ENCODE measurements around the gene PM20D1.

PM20D1 gene, protein sequence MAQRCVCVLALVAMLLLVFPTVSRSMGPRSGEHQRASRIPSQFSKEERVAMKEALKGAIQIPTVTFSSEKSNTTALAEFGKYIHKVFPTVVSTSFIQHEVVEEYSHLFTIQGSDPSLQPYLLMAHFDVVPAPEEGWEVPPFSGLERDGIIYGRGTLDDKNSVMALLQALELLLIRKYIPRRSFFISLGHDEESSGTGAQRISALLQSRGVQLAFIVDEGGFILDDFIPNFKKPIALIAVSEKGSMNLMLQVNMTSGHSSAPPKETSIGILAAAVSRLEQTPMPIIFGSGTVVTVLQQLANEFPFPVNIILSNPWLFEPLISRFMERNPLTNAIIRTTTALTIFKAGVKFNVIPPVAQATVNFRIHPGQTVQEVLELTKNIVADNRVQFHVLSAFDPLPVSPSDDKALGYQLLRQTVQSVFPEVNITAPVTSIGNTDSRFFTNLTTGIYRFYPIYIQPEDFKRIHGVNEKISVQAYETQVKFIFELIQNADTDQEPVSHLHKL

DNA sequence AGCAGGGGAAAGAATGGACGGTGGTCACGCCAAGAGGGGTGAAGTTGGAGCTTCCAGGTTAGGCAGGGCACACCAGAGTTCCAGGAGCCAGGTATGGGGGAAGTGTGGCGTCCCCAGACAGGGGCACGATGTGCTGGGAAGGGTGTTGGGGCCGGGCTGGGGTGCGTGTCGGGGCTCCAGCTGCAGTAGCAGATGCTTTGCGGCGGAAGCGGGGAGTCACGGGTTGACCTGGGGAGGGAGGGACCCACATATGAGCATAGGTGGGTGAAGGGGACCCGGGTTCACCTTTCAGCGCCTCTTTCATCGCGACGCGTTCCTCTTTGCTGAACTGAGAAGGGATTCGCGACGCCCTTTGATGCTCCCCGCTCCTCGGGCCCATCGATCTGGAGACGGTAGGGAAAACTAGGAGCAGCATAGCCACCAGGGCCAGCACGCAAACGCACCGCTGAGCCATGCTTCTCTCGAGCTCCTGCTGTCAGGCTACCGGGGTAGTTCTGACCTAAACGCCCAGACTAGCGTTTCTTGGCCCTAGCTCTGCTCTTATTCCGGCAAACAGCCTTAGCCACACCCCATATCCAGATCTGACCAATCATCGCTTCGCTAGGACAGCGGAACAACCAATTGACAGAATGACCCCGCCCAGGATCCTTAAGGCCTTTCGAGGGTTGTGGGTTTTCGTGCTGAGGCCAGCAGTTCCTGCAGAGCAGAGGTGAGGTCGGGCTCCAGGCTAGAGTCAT is at the start of gene PM20D1:
Gene PM20D1 (minus strand): TSS at position 514 of the 737 bp plus-strand sequence. CDS start 60 bp downstream, at position 454.
- TF ChIP-seq GATA3 (IDR thresholded peaks at IDR 0.05; ENCODE audit: low read depth, low read length) (no peak), GATA2 (IDR thresholded peaks at IDR 0.05; ENCODE audit: low read depth, low read length) (no peak)

DNA sequence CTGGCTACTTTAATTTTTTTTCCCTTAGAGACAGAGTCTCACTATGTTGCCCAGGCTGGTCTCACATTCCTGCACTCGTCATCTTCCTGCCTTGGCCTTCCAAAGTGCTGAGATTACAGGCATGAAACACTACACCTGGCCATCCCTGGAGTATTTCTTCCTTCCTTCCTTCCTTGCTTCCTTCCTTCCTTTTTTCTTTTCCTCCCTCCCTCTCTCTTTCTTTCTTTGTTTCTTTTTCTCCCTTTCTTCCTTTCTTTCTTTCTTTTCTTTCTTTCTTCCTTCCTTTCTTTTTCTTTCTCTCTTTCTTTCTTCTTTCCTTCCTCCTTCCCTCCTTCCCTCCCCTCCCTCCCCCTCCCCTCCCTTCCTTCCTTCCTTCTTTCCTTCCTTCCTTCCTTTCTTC is 46.4 kb upstream of the PM20D1 start:
- TF ChIP-seq GATA3 (IDR thresholded peaks at IDR 0.05; ENCODE audit: low read depth, low read length), result no peak
- no peak for TF ChIP-seq GATA2 (IDR thresholded peaks at IDR 0.05; ENCODE audit: low read depth, low read length)

DNA sequence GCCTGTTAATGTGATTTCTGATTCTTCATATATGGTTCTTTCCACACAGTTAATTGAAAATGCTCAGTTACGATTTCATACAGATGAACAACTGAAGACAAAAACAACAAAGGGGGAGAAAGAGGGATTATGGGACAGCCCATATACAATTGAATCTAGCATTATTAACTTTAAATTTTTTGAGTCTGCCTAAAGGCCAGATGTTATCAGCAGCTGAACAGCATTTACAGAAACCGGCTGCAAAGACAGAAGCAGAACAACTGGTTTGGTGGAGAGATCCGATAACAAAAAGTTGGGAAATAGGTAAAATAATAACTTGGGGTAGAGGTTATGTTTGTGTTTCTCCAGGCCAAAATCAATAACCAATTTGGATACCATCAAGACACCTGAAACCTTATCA is 44.2 kb upstream of the PM20D1 start:
- TF ChIP-seq GATA3 (IDR thresholded peaks at IDR 0.05; ENCODE audit: low read depth, low read length) (peak; percentile 83), GATA2 (IDR thresholded peaks at IDR 0.05; ENCODE audit: low read depth, low read length) (peak; percentile 78)

DNA sequence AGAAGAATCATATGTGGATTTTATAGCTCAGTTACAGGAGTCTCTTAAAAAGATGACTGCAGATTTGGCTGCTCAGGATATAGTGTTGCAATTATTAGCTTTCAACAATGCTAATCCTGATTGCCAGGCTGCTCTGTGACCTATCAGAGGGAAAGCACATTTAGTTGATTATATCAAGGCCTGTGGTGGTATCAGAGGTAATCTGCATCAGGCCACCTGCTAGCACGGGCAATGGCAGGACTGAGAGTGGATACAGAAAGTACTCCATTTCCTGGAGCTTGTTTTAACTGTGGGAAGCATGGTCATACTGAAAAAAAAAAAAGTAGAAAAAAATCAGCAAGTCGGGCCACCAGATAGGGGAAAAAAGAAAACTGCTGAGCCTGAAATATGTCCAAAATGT is 42.2 kb upstream of the PM20D1 start:
- peak; percentile 92 for TF ChIP-seq GATA3 (IDR thresholded peaks at IDR 0.05; ENCODE audit: low read depth, low read length)
- peak; percentile 93 for TF ChIP-seq GATA2 (IDR thresholded peaks at IDR 0.05; ENCODE audit: low read depth, low read length)

DNA sequence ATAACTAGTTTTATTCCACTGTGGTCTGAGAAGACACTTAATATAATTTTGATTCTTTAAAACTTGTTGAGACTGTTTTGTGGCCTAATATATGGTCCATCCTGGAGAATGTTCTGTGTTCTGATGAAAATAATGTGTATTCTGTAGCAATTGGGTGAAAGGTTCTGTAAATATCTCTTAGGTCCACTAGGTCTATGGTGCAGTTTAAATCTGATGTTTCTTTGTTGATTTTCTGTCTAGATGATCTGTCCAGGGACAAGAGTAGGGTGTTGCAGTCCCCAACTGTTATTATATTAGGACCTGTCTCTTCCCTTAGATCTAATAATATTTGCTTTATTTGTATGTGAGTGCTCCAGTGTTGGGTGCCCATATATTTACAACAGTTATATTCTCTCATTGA is 33.9 kb upstream of the PM20D1 start:
- TF ChIP-seq GATA3 (IDR thresholded peaks at IDR 0.05; ENCODE audit: low read depth, low read length) (no peak), GATA2 (IDR thresholded peaks at IDR 0.05; ENCODE audit: low read depth, low read length) (no peak)

DNA sequence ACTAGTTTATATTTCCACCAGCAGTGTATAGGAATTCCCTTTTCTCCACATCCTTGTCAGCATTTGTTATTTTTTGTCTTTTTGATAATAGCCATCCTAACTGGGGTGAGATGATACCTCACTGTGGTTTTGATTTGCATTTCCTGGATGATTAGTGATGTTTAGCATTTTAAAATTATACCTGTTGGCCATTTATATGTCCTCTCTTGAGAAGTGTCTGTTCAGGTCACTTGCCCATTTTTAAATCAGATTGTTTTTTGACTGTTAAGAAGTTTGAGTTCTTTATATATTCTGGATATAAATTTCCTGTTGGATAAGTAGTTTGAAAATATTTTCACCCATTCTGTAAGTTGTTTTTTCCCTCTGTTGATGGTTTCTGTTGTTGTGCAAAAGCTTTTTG is 31.0 kb upstream of the PM20D1 start:
- TF ChIP-seq GATA2 (IDR thresholded peaks at IDR 0.05; ENCODE audit: low read depth, low read length) (no peak), GATA3 (IDR thresholded peaks at IDR 0.05; ENCODE audit: low read depth, low read length) (no peak)

DNA sequence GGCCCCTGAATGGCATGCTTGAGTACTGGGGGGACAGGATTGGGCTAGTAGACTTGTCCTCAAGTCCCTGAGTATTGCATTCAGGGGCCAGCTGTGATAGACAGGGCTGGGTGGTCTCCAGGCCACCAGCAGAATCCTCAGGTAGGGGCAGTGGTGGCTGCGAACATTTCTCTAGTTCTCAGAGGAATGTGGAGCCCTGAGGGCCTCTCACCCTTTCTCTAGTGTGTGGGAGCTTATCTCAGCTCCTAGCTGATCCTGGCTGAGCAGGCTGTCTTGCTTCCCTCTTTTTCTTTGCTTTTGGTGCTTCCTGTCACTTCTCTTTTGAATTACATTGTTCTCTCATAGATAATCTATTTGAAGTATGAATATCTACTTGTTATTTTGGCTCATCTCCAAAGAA is 30.0 kb upstream of the PM20D1 start:
- TF ChIP-seq GATA3 (IDR thresholded peaks at IDR 0.05; ENCODE audit: low read depth, low read length), result no peak
- TF ChIP-seq GATA2 (IDR thresholded peaks at IDR 0.05; ENCODE audit: low read depth, low read length), result no peak

DNA sequence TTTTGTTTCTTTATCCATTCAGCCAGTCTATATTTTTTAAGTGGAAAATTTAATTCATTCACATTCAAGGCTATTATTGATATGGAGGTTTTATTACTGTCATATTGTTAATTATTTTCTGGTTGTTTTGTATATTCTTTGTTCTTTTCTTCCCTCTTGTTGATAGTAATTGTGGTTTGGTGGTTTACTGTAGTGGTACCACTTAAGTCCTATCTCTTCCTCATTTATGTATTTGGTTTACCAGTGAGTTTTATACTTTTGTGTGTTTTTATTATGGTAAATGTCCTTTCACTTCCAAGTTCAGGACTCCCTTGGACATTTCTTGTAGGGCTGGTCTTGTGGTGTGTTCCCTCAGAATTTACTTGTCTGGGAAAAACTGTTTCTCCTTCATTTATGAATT is 28.1 kb upstream of the PM20D1 start:
- no peak for TF ChIP-seq GATA3 (IDR thresholded peaks at IDR 0.05; ENCODE audit: low read depth, low read length)
- no peak for TF ChIP-seq GATA2 (IDR thresholded peaks at IDR 0.05; ENCODE audit: low read depth, low read length)

DNA sequence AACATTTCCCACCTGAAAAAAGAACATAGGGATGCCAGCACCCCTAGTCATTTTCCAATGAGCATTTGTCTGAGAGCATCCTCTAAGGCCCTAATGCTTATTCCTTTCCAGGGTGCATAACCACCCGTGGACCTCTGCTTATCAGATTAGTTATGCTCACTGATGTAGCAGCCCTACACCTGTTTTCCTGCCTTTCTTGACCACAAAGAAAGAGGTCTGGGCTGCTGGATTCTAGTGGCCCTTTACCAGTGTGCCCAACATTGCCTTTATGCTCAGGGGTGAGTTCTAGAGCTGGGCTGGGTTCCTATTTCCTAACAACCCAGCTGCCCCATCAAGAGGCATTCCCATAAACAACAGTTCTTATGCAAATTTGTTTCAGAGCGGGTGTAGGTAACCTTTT is 20.3 kb upstream of the PM20D1 start:
- TF ChIP-seq GATA3 (IDR thresholded peaks at IDR 0.05; ENCODE audit: low read depth, low read length) (no peak), GATA2 (IDR thresholded peaks at IDR 0.05; ENCODE audit: low read depth, low read length) (no peak)

DNA sequence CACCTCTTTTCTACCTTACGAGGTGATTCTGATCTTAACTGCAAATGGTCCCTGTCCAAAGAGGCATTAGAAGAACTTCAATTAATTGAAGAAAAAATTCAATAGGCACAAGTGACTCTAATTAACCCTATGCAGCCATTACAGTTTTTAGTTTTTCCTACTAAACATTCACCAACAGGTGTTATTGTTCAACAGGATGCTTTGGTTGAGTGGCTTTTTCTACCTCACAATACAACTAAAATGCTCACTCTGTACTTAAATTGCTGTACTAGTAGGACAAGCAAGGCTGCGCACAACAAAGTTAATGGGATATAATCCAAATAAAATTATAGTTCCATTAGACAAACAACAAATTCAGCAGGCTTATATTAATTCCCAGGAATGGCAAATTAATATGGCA is 11.6 kb upstream of the PM20D1 start:
- TF ChIP-seq GATA2 (IDR thresholded peaks at IDR 0.05; ENCODE audit: low read depth, low read length) (no peak), GATA3 (IDR thresholded peaks at IDR 0.05; ENCODE audit: low read depth, low read length) (no peak)

DNA sequence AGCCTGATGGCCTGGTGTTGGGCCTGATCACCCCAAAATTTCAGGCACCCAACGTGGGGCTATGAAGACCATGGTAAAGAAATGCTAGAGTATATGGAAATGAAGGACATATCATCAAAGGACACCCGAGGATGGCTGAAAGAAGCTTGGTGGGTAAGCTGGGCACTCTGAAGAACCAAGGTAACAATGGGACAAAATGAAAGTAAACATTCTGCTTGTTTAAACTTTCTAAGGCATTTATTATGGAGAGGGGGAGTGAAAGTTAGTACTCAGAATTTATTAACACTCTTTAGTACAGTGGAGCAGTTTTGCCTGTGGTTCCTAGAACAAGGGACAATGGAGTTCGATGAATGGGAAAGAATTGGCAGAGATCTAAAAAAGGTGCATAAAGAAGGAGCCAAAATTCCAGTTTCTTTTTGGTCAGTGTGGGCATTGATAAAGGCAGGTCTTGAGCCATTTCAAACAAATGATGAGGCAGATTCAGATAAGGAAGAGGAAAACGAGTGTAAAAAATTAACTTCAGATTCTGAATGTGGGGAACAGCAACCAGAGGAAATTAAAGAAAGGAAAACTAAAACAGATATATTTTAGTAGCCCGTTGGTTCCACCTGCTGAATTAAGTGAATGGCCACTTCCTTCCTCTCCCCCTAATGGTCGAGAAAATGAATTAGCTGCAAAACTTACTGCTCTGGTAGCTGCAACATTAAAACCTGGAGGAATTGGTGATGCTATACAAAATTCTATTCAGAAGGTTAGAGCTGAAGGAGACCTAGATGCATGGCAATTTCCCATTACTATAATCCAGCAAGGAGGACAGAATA is 8.4 kb upstream of the PM20D1 start:
- TF ChIP-seq GATA2 (IDR thresholded peaks at IDR 0.05; ENCODE audit: low read depth, low read length), result no peak
- no peak for TF ChIP-seq GATA3 (IDR thresholded peaks at IDR 0.05; ENCODE audit: low read depth, low read length)

DNA sequence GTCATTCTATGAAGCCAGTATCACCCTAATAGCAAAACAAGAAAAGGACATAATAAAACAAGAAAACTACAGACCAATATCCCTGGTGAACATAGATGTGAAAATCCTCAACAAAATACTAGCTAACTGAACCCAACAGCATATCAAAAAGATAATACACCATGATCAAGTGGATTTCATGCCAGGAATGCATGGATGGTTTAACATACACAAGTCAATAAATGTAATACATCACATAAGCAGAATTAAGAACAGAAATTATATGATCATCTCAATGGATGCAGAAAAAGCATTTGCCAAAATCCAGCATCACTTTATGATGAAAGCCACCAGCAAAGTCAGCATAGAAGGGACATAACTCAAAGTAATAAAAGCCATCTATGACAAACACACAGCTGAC is 6.5 kb upstream of the PM20D1 start:
- TF ChIP-seq GATA3 (IDR thresholded peaks at IDR 0.05; ENCODE audit: low read depth, low read length), result no peak
- TF ChIP-seq GATA2 (IDR thresholded peaks at IDR 0.05; ENCODE audit: low read depth, low read length), result no peak

DNA sequence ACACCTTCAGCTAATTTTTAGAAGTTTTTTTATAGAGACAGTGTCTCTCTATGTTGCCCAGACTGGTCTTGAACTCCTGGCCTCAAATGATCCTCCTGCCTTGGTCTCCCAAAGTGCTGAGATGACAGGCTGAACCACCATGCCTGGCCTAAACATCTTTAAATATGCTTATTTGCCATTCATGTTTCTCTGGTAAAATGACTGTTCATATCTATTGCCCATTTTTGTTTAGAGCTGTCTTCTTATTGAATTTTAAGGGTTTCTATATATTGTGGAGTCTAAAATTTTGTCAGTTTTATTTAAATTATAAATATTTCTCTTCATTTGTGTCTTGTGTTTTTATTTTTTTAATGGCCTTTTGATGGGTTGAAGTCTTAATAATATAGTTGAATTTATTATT is 3.0 kb upstream of the PM20D1 start:
- TF ChIP-seq GATA3 (IDR thresholded peaks at IDR 0.05; ENCODE audit: low read depth, low read length) (no peak), GATA2 (IDR thresholded peaks at IDR 0.05; ENCODE audit: low read depth, low read length) (no peak)

DNA sequence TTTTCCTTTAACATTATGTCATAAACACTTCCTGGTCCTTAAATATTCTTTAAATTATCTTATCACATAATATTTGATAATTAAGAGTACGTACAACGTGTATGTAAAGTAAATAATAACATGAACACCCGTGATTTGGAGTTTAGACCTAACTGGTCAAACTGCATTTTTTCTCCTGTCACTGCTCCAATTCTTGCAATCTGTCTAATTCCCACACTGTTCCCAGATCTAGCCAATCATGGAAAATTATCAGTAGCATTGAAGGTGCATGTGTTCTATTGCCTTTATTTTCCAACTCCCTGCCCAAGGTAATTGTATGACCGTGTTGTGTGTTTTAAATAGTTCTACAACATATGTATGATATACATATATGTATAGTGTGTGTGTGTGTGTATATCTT is 2.1 kb upstream of the PM20D1 start:
- TF ChIP-seq GATA2 (IDR thresholded peaks at IDR 0.05; ENCODE audit: low read depth, low read length) (no peak), GATA3 (IDR thresholded peaks at IDR 0.05; ENCODE audit: low read depth, low read length) (no peak)

Data from SH-SY5Y (cell line).